ENCODE measurements around the gene ZDHHC9. TPM values are rescaled to one million over a fixed set of nuclear protein-coding genes. Genes with fewer than 3 reads are reported as not detected.

The ZDHHC9 gene
- total RNA-seq, 4 donors from 2014 or later, result 7.9 to 25.3 (median 14.7) TPM

DNA sequence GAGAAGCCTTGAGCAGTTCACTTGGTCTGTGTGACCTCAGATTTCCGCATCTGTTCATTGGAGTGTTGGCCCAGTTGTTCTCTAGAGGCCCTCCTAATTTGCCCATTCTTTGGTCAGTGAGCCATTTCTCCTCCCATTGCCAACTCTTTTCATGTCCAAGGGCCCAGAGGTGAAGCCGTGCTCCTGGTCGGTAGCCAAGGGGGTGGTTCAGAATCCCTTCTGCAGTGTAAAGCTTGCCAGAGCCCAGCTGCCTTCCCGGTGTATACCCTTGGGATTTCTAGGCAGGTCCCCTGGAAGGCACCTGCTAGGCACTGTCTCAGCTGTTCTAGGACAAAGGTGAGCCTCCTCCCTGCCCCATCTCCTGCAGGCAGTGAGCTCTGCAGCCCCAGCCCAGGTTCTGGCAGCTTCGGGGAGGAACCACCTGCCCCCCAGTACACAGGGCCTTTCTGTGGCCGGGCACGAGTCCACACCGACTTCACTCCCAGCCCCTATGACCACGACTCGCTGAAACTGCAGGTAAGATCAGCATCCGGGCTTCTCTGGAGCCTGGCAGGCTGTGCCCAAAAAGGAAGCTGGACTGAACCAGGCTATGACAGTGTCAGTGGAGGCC lies 51.6 kb downstream of the ZDHHC9 start:
- in situ Hi-C loops (cut with MboI; ENCODE audit: low sequenced_read_pairs in 4 of 4), result no loop called here
- Histone ChIP-seq H3K4me1 (no peaks in the 10 kb centered on the region), H3K9me3 (no peaks in the 10 kb centered on the region), H3K27me3 (no peaks in the 10 kb centered on the region), H3K4me3 (no peak overlapping the region), H3K36me3 (no peaks in the 10 kb centered on the region), H3K27ac (no peak overlapping the region)
- no peak for DNase-seq
- no peak for ATAC-seq
- intact Hi-C loops (cut with DNase I; ENCODE audit: low total_unique reads), result no loop called here
- no peak for TF ChIP-seq POLR2A (IDR thresholded peaks at IDR 0.05)
- TF ChIP-seq, protein P1, sequence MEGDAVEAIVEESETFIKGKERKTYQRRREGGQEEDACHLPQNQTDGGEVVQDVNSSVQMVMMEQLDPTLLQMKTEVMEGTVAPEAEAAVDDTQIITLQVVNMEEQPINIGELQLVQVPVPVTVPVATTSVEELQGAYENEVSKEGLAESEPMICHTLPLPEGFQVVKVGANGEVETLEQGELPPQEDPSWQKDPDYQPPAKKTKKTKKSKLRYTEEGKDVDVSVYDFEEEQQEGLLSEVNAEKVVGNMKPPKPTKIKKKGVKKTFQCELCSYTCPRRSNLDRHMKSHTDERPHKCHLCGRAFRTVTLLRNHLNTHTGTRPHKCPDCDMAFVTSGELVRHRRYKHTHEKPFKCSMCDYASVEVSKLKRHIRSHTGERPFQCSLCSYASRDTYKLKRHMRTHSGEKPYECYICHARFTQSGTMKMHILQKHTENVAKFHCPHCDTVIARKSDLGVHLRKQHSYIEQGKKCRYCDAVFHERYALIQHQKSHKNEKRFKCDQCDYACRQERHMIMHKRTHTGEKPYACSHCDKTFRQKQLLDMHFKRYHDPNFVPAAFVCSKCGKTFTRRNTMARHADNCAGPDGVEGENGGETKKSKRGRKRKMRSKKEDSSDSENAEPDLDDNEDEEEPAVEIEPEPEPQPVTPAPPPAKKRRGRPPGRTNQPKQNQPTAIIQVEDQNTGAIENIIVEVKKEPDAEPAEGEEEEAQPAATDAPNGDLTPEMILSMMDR (IDR thresholded peaks at IDR 0.05 in 4 of 5, conservative IDR thresholded peaks at IDR 0.05 in 1 of 5), result no peak

DNA sequence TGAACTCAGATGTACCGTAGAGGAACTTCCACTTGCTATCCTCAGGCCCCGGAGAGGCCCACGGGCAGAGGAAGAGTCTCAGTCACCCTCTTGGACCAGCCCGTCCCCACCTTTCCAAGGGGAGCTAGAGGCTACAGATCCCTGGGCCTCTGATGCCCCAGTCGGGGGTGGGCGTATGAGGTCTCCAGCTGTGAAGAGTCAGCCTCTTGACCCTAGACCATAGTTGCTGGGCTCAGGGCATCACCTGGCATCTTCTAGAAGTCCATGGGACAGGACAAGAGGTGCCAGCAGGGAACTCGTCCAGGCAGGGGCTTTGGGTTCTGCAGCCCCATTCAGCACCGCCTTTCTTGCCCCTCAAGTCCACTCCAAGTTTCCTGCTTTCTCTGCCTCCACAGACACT lies 52.4 kb downstream of the ZDHHC9 start:
- Histone ChIP-seq H3K27me3 (no peaks in the 10 kb centered on the region), H3K9me3 (no peaks in the 10 kb centered on the region), H3K36me3 (no peaks in the 10 kb centered on the region), H3K4me3 (no peak overlapping the region), H3K4me1 (no peaks in the 10 kb centered on the region), H3K27ac (no peak overlapping the region)
- intact Hi-C loops (cut with DNase I; ENCODE audit: low total_unique reads) (no loop called here), in situ Hi-C loops (cut with MboI; ENCODE audit: low sequenced_read_pairs in 4 of 4) (no loop called here)
- DNase-seq (no peak), ATAC-seq (no peak)
- no peak for TF ChIP-seq POLR2A (IDR thresholded peaks at IDR 0.05)
- TF ChIP-seq, protein P1 (IDR thresholded peaks at IDR 0.05 in 4 of 5, conservative IDR thresholded peaks at IDR 0.05 in 1 of 5), result no peak

DNA sequence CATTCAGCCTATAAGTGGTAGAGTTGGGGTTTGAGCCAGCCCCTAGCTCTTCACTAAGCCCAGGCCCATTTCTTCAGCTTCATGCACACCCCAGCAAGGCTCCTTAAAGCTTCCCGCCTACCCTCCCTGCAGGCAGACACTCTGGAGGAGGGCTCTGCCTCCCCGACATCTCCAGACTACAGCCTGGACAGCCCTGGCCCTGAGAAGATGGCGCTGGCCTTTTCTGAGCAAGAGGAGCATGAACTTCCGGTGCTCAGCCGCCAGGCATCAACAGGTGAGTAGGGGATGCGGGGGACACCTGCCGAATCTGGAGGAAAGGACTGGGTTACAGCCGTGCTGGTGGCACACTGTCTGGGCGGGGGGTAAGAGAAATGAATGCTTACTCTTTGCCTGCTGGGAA lies 52.9 kb downstream of the ZDHHC9 start:
- H3K4me1 ChIP-seq, result no peaks in the 10 kb centered on the region
- H3K27ac ChIP-seq, result no peak overlapping the region
- H3K27me3 ChIP-seq, result no peaks in the 10 kb centered on the region
- no peaks in the 10 kb centered on the region for H3K36me3 ChIP-seq
- H3K4me3 ChIP-seq, result no peak overlapping the region
- intact Hi-C loops (cut with DNase I; ENCODE audit: low total_unique reads) (no loop called here), in situ Hi-C loops (cut with MboI; ENCODE audit: low sequenced_read_pairs in 4 of 4) (no loop called here)
- no peaks in the 10 kb centered on the region for H3K9me3 ChIP-seq
- TF ChIP-seq, protein P1 (IDR thresholded peaks at IDR 0.05 in 4 of 5, conservative IDR thresholded peaks at IDR 0.05 in 1 of 5), result no peak
- TF ChIP-seq POLR2A (IDR thresholded peaks at IDR 0.05), result no peak
- ATAC-seq, result no peak
- no peak for DNase-seq

DNA sequence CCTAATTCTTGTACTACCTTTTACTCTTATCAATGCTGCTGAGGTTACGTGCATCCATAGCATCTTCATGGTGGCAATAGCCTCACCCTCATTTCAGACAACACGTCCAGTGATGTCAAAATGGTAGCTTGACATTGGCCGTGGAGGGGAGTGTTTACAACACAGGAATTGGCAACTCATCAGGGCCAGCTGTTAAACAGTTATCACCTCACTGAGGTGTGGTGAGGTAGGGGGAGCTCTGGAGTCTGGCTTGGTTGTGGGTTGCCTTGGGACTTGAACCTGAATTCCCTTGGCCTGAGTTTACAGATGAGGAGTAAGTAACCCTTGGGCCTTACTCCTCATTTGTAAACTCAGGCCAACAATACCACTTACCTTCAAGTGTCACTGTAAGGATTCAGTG lies 53.5 kb downstream of the ZDHHC9 start:
- in situ Hi-C loops (cut with MboI; ENCODE audit: low sequenced_read_pairs in 4 of 4), result no loop called here
- H3K27ac ChIP-seq, result no peak overlapping the region
- H3K4me1 ChIP-seq, result no peaks in the 10 kb centered on the region
- DNase-seq, result no peak
- no peaks in the 10 kb centered on the region for H3K27me3 ChIP-seq
- TF ChIP-seq POLR2A (IDR thresholded peaks at IDR 0.05), result no peak
- TF ChIP-seq, protein P1 (IDR thresholded peaks at IDR 0.05 in 4 of 5, conservative IDR thresholded peaks at IDR 0.05 in 1 of 5), result no peak
- intact Hi-C loops (cut with DNase I; ENCODE audit: low total_unique reads), result no loop called here
- H3K9me3 ChIP-seq, result no peaks in the 10 kb centered on the region
- ATAC-seq, result no peak
- H3K36me3 ChIP-seq, result no peaks in the 10 kb centered on the region
- H3K4me3 ChIP-seq, result no peak overlapping the region

DNA sequence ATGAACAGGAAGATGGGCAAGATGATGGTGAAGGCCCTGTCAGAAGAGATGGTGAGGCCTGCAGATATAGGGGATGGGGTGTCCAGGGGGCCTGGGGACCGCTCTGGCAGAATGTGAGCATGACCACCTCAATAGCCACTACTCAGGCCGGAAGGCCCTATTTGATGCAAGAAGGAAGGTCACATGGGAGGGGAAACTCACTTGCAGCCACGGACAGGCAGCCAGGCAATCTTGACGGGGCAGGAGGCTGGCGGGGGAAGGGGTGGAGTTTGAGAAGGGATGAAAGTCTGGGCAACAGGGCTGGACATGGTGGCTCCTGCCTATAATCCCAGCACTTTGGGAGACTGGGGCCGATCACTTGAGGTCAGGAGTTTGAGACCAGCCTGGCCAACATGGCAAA lies 55.2 kb downstream of the ZDHHC9 start:
- intact Hi-C loops (cut with DNase I; ENCODE audit: low total_unique reads), result no loop called here
- H3K4me1 ChIP-seq, result no peaks in the 10 kb centered on the region
- H3K9me3 ChIP-seq, result no peaks in the 10 kb centered on the region
- no peak overlapping the region for H3K4me3 ChIP-seq
- in situ Hi-C loops (cut with MboI; ENCODE audit: low sequenced_read_pairs in 4 of 4), result no loop called here
- TF ChIP-seq POLR2A (IDR thresholded peaks at IDR 0.05), result no peak
- TF ChIP-seq, protein P1 (IDR thresholded peaks at IDR 0.05 in 4 of 5, conservative IDR thresholded peaks at IDR 0.05 in 1 of 5), result no peak
- DNase-seq (no peak), ATAC-seq (no peak)
- no peaks in the 10 kb centered on the region for H3K36me3 ChIP-seq
- H3K27me3 ChIP-seq, result no peaks in the 10 kb centered on the region
- H3K27ac ChIP-seq, result no peak overlapping the region
